NCI-H146 treated with DMSO at 0.1 percent for 48 hours (cell line): ENCODE measurements around the gene UCP2.
A peak's percentile ranks its signal among the peaks of the same experiment; 100 is the strongest.

Experiments used
- DNase-seq: peaks from one replicate; lab custom pipeline; 2025; ENCODE audit not compliant: unreplicated experiment; lab: John Stamatoyannopoulos, UW

The UCP2 gene

GRCh38 chr11:73982595-73982989 lies at the start of gene UCP2:
TSS of gene UCP2 (minus strand) at chr11:73982843. CDS start at chr11:73978378, 4,465 bp downstream.
- peak; percentile 87 for DNase-seq

GRCh38 chr11:74030723-74031676 lies 48.4 kb upstream of the UCP2 start:
- no peak for DNase-seq

GRCh38 chr11:74025467-74026166 lies 43.0 kb upstream of the UCP2 start:
- DNase-seq, result no peak

GRCh38 chr11:74024261-74025029 lies 41.8 kb upstream of the UCP2 start:
- DNase-seq, result no peak

GRCh38 chr11:74023276-74023675 lies 40.6 kb upstream of the UCP2 start:
- no peak for DNase-seq

GRCh38 chr11:74022546-74022945 lies 39.9 kb upstream of the UCP2 start:
- DNase-seq, result no peak

- no peak for DNase-seq
These were observed 39.4 kb upstream of the UCP2 start for GRCh38 chr11:74021998-74022397.

- no peak for DNase-seq
These were observed 37.9 kb upstream of the UCP2 start for GRCh38 chr11:74020539-74020938.

GRCh38 chr11:74019860-74020259 lies 37.2 kb upstream of the UCP2 start:
- DNase-seq, result no peak

- no peak for DNase-seq
These were observed 36.6 kb upstream of the UCP2 start for GRCh38 chr11:74019104-74019738.

GRCh38 chr11:74018331-74019005 lies 35.8 kb upstream of the UCP2 start:
- DNase-seq, result no peak

- DNase-seq, result no peak
These were observed 35.0 kb upstream of the UCP2 start for GRCh38 chr11:74017631-74018030.

GRCh38 chr11:74015919-74016684 lies 33.5 kb upstream of the UCP2 start:
- no peak for DNase-seq

GRCh38 chr11:74014880-74015279 lies 32.2 kb upstream of the UCP2 start:
- no peak for DNase-seq

GRCh38 chr11:74013141-74013540 lies 30.5 kb upstream of the UCP2 start:
- no peak for DNase-seq

GRCh38 chr11:74012074-74012809 lies 29.6 kb upstream of the UCP2 start:
- no peak for DNase-seq

- no peak for DNase-seq
These were observed 28.9 kb upstream of the UCP2 start for GRCh38 chr11:74011360-74012073.
